Nephron (organoid): ENCODE results near the gene RBM3.
A peak's percentile ranks its signal among the peaks of the same experiment; 100 is the strongest.
"Not testable (repeated sequence)": the region's sequence is repeated elsewhere in the genome, so short reads cannot be mapped to it uniquely, and the experiment has no call there.

Experiments used
- H3K27ac Mint-ChIP-seq, 3 experiments: 2 replicates each; pipeline ENCODE4 v1.8.0; 2020; ENCODE audit warnings: mixed read lengths in 3 of 3, mild to moderate bottlenecking in 2 of 3, moderate library complexity in 1 of 3
- H3K27me3 Mint-ChIP-seq: 2 replicates; pipeline ENCODE4 v1.8.0; 2021; ENCODE audit warnings: low read depth, mild to moderate bottlenecking, moderate library complexity, mixed read lengths
- H3K36me3 Mint-ChIP-seq: 2 replicates; pipeline ENCODE4 v1.8.0; 2020; ENCODE audit warnings: low read depth, mixed read lengths
- H3K4me1 Mint-ChIP-seq: 2 replicates; pipeline ENCODE4 v1.8.0; 2020; ENCODE audit warnings: mixed read lengths
- H3K4me3 Mint-ChIP-seq, 3 experiments: 2 replicates each; pipeline ENCODE4 v1.8.0; 2020; ENCODE audit warnings: mild to moderate bottlenecking in 3 of 3, mixed read lengths in 3 of 3, moderate library complexity in 2 of 3
- H3K9me3 Mint-ChIP-seq: 2 replicates; pipeline ENCODE4 v1.8.0; 2020; ENCODE audit warnings: mixed read lengths
- CTCF ChIP-seq, 3 experiments: fragments of 200-600 bp; sonication (generic); IDR thresholded peaks; one replicate each; pipeline ENCODE4 v1.5.0; 2021; ENCODE audit warnings: antibody characterized with exemption in 3 of 3; ENCODE audit not compliant: unreplicated experiment in 3 of 3

Gene RBM3

GRCh38 chrX:48548871-48549270, 25.4 kb upstream of the RBM3 start:
- Mint-ChIP-seq H3K36me3 (peaks cover 33% of the 10 kb centered on the region), H3K27me3 (no peaks in the 10 kb centered on the region), H3K4me3 (no peak overlapping the region), H3K27ac (no peak overlapping the region), H3K9me3 (peaks cover 5% of the 10 kb centered on the region), H3K4me1 (no peaks in the 10 kb centered on the region)
- TF ChIP-seq CTCF (IDR thresholded peaks at IDR 0.05; ENCODE audit: unreplicated experiment in 3 of 3) = no peak

- not testable (repeated sequence) for H3K4me1 Mint-ChIP-seq, H3K27me3 Mint-ChIP-seq
- Mint-ChIP-seq H3K36me3 (peaks cover 26% of the 10 kb centered on the region), H3K4me3 (peak overlapping the region in 2 of 3 experiments; percentile 1 to 18), H3K27ac (peak overlapping the region; percentile 66 to 81 (median 76)), H3K9me3 (peaks cover 11% of the 10 kb centered on the region)
Observed at GRCh38 chrX:48555731-48556325, 18.5 kb upstream of the RBM3 start.

GRCh38 chrX:48558271-48558670, 16.0 kb upstream of the RBM3 start:
- Mint-ChIP-seq H3K27me3 (no peaks in the 10 kb centered on the region), H3K4me1 (peaks cover 5% of the 10 kb centered on the region), H3K27ac (no peak overlapping the region), H3K36me3 (peaks cover 34% of the 10 kb centered on the region), H3K9me3 (peaks cover 10% of the 10 kb centered on the region), H3K4me3 (no peak overlapping the region)
- no peak for TF ChIP-seq CTCF (IDR thresholded peaks at IDR 0.05; ENCODE audit: unreplicated experiment in 3 of 3)

- Mint-ChIP-seq H3K9me3 (peaks cover 11% of the 10 kb centered on the region), H3K4me1 (peaks cover 5% of the 10 kb centered on the region), H3K36me3 (peaks cover 38% of the 10 kb centered on the region), H3K4me3 (no peak overlapping the region), H3K27me3 (no peaks in the 10 kb centered on the region), H3K27ac (no peak overlapping the region)
- TF ChIP-seq CTCF (IDR thresholded peaks at IDR 0.05; ENCODE audit: unreplicated experiment in 3 of 3) = no peak
Observed at GRCh38 chrX:48559636-48560035, 14.6 kb upstream of the RBM3 start.

GRCh38 chrX:48560056-48560455, 14.2 kb upstream of the RBM3 start:
- H3K4me3 Mint-ChIP-seq = no peak overlapping the region
- peaks cover 35% of the 10 kb centered on the region for H3K36me3 Mint-ChIP-seq
- no peak overlapping the region for H3K27ac Mint-ChIP-seq
- no peak for TF ChIP-seq CTCF (IDR thresholded peaks at IDR 0.05; ENCODE audit: unreplicated experiment in 3 of 3)
- peaks cover 8% of the 10 kb centered on the region for H3K9me3 Mint-ChIP-seq
- H3K4me1 Mint-ChIP-seq = peaks cover 5% of the 10 kb centered on the region
- H3K27me3 Mint-ChIP-seq = no peaks in the 10 kb centered on the region

- Mint-ChIP-seq H3K9me3 (peaks cover 4% of the 10 kb centered on the region), H3K36me3 (peaks cover 30% of the 10 kb centered on the region), H3K4me3 (no peak overlapping the region), H3K4me1 (peaks cover 2% of the 10 kb centered on the region), H3K27me3 (no peaks in the 10 kb centered on the region), H3K27ac (no peak overlapping the region)
- no peak for TF ChIP-seq CTCF (IDR thresholded peaks at IDR 0.05; ENCODE audit: unreplicated experiment in 3 of 3)
Observed at GRCh38 chrX:48560681-48561080, 13.6 kb upstream of the RBM3 start.
